ENCODE measurements around the gene PRCC.

- TF ChIP-seq MAFK (IDR thresholded peaks at IDR 0.05; ENCODE audit: low read depth, low read length) (no peak), CTCF (IDR thresholded peaks at IDR 0.05; ENCODE audit: control extremely low read depth in 1 of 3, insufficient read depth in 1 of 3, low read depth in 1 of 3, low read length in 3 of 3) (peak in 1 of 3 experiments; percentile 15; a peak in 1 of 4 replicates), YY1 (IDR thresholded peaks at IDR 0.05; ENCODE audit: low read depth, low read length) (no peak), RAD21 (IDR thresholded peaks at IDR 0.05 in 1 of 2, conservative IDR thresholded peaks at IDR 0.05 in 1 of 2; ENCODE audit: low read depth in 2 of 2, low read length in 2 of 2) (peak; percentile 18; a peak in 3 of 4 replicates)
Measured at GRCh38 chr1:156801409-156802121, 34.2 kb downstream of the PRCC start.
